ENCODE results near the gene KCNK1. TPM values are rescaled to one million over a fixed set of nuclear protein-coding genes. Genes with fewer than 3 reads are reported as not detected.

The KCNK1 gene
- total RNA-seq, 6 experiments from 2014 or later: not detected

DNA sequence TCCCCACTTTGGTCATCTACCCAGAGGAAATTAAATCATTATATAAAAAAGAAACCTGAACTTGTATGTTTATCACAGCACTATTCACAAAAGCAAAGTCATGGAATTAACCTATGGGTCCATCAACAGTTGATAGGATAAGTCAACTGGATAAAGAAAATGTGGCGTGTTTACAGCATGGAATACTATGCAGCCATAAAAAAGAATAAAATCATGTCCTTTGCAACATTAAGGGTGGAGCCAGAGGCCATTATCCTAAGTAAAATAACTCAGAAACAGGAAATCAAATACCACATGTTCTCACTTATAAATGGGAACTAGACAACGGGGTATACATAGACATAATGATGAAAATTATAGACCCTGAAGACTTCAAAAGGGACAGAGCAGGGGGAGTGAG lies 27.6 kb upstream of the KCNK1 start:
- H3K9me3 Mint-ChIP-seq: peaks cover 49% of the 10 kb centered on the region

GRCh38 chr1:233587196-233587595 lies 26.7 kb upstream of the KCNK1 start:
- H3K4me3 Mint-ChIP-seq: no peak overlapping the region
- TF ChIP-seq, protein P1, sequence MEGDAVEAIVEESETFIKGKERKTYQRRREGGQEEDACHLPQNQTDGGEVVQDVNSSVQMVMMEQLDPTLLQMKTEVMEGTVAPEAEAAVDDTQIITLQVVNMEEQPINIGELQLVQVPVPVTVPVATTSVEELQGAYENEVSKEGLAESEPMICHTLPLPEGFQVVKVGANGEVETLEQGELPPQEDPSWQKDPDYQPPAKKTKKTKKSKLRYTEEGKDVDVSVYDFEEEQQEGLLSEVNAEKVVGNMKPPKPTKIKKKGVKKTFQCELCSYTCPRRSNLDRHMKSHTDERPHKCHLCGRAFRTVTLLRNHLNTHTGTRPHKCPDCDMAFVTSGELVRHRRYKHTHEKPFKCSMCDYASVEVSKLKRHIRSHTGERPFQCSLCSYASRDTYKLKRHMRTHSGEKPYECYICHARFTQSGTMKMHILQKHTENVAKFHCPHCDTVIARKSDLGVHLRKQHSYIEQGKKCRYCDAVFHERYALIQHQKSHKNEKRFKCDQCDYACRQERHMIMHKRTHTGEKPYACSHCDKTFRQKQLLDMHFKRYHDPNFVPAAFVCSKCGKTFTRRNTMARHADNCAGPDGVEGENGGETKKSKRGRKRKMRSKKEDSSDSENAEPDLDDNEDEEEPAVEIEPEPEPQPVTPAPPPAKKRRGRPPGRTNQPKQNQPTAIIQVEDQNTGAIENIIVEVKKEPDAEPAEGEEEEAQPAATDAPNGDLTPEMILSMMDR (IDR thresholded peaks at IDR 0.05): no peak
- peaks cover 53% of the 10 kb centered on the region for H3K9me3 Mint-ChIP-seq
- H3K27me3 Mint-ChIP-seq (ENCODE audit: insufficient read depth): no peaks in the 10 kb centered on the region
- no peaks in the 10 kb centered on the region for H3K36me3 Mint-ChIP-seq (ENCODE audit: low read depth)
- no peak for DNase-seq
- no peaks in the 10 kb centered on the region for H3K4me1 Mint-ChIP-seq (ENCODE audit: low read depth)
- H3K27ac Mint-ChIP-seq: no peak overlapping the region

More for the DNA sequence above, 27.6 kb upstream of the KCNK1 start:
- Mint-ChIP-seq H3K4me3 (no peak overlapping the region), H3K27ac (no peak overlapping the region), H3K4me1 (ENCODE audit: low read depth) (no peaks in the 10 kb centered on the region), H3K36me3 (ENCODE audit: low read depth) (no peaks in the 10 kb centered on the region), H3K27me3 (ENCODE audit: insufficient read depth) (no peaks in the 10 kb centered on the region; the same call in 1 of the 2 replicates)
- TF ChIP-seq, protein P1 (IDR thresholded peaks at IDR 0.05): no peak
- DNase-seq: no peak

DNA sequence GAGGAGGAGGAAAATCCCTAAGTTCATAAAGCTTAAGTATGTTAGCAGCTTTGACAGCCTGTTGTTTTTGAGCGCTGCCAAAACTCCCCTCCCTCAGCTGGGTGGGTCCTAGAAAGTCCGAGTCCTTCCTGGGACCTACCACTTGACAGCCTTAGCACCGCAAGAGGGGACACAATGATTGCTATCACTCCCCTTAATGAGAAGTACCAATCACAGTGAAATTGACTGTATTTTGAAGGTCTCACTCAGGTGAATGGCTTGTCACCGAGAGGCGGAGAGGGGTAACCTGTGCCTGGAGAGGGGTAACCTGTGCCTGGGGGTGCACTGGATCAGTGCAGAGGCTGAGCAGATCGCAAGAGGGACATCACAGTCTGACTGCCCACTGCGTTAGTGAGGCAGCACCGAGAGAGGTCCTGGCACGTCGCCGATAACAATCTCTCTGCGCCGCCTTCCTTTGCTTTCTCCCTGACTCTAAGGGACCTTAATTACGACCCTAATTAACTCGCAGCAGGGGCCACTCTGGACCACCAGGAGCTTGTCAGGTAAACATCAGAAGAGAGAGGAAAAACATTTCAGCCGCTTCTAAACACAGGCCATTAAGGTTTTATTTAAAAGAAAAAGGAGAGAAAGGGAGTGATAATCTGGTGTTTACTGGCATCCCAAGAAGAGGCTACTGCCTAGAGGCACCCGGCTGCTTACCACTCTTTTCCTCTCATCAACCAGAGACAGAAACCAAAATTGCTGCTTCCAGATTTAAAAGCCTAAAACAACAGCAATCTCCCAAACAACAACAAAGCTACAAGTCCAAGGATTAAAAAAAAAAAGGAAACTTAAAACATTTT lies 25.7 kb upstream of the KCNK1 start:
- Mint-ChIP-seq H3K9me3 (peaks cover 51% of the 10 kb centered on the region), H3K36me3 (ENCODE audit: low read depth) (no peaks in the 10 kb centered on the region), H3K4me1 (ENCODE audit: low read depth) (no peaks in the 10 kb centered on the region), H3K27ac (no peak overlapping the region), H3K27me3 (ENCODE audit: insufficient read depth) (no peaks in the 10 kb centered on the region), H3K4me3 (no peak overlapping the region)
- no peak for DNase-seq
- TF ChIP-seq, protein P1 (IDR thresholded peaks at IDR 0.05): no peak

- Mint-ChIP-seq H3K4me3 (no peak overlapping the region), H3K27ac (no peak overlapping the region), H3K36me3 (ENCODE audit: low read depth) (peaks cover 5% of the 10 kb centered on the region; the same call in 1 of the 2 replicates), H3K4me1 (ENCODE audit: low read depth) (no peaks in the 10 kb centered on the region), H3K9me3 (peaks cover 32% of the 10 kb centered on the region), H3K27me3 (ENCODE audit: insufficient read depth) (peaks cover 1% of the 10 kb centered on the region; the same call in 1 of the 2 replicates)
- no peak for DNase-seq
- TF ChIP-seq, protein P1 (IDR thresholded peaks at IDR 0.05): no peak
Observed at GRCh38 chr1:233597489-233597901, 16.4 kb upstream of the KCNK1 start.

DNA sequence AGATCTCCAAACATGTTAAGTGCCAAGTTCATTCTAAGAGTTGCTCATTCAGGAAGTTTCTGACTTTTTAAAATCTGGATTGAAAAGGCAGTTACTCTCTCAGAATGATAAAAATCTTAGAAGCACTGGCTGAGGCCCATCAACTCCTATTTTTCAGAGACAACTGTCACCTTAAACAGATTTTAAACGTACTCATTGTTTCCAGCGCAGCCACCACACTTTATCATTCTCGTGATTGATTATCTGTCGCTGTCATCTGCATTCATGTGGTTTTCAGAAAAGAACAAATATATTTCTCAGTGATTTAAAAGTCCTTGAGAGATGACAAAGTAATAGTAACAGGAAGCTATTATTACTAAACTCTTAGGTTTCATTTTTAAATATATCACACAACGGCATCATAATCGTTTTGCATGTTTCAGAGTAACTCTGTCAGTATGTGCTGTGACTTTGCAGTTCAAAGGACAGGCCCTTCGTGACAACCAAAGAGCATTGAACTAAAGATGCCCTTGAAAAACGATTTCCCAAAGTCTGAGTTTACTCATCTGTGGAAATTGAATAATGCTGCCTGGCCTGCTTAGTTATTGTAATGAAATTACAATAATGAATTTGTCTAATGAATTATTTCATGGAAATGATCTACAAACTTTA lies 14.9 kb upstream of the KCNK1 start:
- Mint-ChIP-seq H3K27ac (no peak overlapping the region), H3K4me1 (ENCODE audit: low read depth) (no peaks in the 10 kb centered on the region), H3K9me3 (peaks cover 32% of the 10 kb centered on the region), H3K4me3 (no peak overlapping the region), H3K36me3 (ENCODE audit: low read depth) (peaks cover 5% of the 10 kb centered on the region; the same call in 1 of the 2 replicates), H3K27me3 (ENCODE audit: insufficient read depth) (peaks cover 1% of the 10 kb centered on the region; the same call in 1 of the 2 replicates)
- DNase-seq: no peak
- TF ChIP-seq, protein P1 (IDR thresholded peaks at IDR 0.05): no peak
